ENCODE measurements around the gene DNM3. TPM values are rescaled to one million over a fixed set of nuclear protein-coding genes. Genes with fewer than 3 reads are reported as not detected.

The DNM3 gene
- total and polyA plus RNA-seq, 2 experiments from 2014 or later, result 0.11 to 1.4 TPM

DNA sequence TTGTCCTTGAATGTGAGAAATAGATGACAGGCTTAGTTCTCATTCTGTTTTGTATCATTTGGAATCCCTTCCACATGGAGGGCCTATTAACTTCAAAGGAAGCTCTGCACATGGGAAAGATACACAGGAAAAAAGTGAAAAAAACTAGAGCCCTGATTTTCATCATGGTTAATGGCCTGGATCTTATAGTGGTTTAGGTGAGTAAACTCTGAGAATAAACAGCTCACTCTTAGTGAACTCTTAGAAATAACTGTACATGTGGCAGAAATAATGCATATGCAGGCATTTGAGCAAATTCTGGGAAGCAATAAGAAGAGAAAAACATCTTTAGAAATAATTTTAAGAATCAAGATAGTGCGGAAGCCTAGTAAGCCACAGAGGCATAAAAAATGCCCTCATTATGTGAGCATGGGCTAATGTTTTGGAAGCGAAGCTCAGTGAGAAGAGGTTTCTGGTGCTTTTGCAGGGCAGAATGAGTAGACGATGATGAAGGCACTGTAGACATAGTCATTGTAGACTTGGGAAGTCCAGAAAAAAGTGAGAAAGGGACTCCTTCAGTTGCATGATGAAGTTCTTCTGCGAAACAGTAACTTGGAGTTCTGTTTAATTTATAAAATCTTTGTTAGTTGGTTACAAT, 279.9 kb downstream of the DNM3 start:
- H3K4me2 ChIP-seq (ENCODE audit: unreplicated experiment), result no peak overlapping the region
- no peaks in the 10 kb centered on the region for H3K9me3 ChIP-seq (ENCODE audit: low read depth)

DNA sequence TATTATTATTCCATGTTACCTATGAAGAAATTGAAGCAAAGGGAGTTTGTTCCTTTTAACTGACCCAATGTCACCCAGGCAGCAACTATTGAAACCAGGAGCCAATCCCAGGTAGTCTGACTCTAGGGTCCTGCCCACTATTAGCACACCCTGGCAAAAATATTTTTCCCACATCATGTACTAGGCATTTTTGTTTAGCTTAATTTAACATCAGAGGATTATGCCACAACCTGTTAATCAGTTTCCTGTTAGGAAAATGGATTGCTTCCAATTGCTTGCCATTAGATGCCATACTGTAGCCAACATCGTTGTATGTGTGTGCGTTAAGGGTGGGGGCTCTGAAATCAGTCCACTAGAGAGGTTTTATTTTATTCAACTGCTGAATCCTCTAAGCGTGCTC, 281.1 kb downstream of the DNM3 start:
- in situ Hi-C loops (cut with MboI), result no loop called here
- Histone ChIP-seq H3K36me3 (ENCODE audit: low read depth) (no peaks in the 10 kb centered on the region), H3F3A (ENCODE audit: insufficient read depth) (no peaks in the 10 kb centered on the region), H3K9me3 (ENCODE audit: low read depth) (no peaks in the 10 kb centered on the region), H3K9ac (no peak overlapping the region), H3K27ac (no peak overlapping the region), H3K9me2 (ENCODE audit: insufficient read depth) (peaks cover 5% of the 10 kb centered on the region; the same call in 1 of the 2 replicates), H3K4me3 (no peak overlapping the region), H2AFZ (no peak overlapping the region), H4K20me1 (ENCODE audit: insufficient read depth) (no peaks in the 10 kb centered on the region), H3K79me2 (ENCODE audit: insufficient read depth) (no peaks in the 10 kb centered on the region), H3K27me3 (replicated peaks; ENCODE audit: insufficient read depth) (no peaks in the 10 kb centered on the region), H3K4me2 (ENCODE audit: unreplicated experiment) (no peak overlapping the region), H3K4me1 (ENCODE audit: insufficient read depth) (no peaks in the 10 kb centered on the region)
- 80 to 84% methylated on average over 3 of the region's 3 CpGs for WGBS, 2 experiments (ENCODE audit: low coverage in 1 of 2, low lambda C conversion rate in 2 of 2, missing lambda C conversion rate in 2 of 2)
- DNase-seq, result no peak
- TF ChIP-seq EZH2phosphoT487 (IDR thresholded peaks at IDR 0.05; ENCODE audit: insufficient read depth, low read depth) (no peak), EZH2 (IDR thresholded peaks at IDR 0.05; ENCODE audit: insufficient read depth, poor library complexity, severe bottlenecking) (no peak)

More for the DNA sequence above, 279.9 kb downstream of the DNM3 start:
- Histone ChIP-seq H3K9me2 (ENCODE audit: insufficient read depth) (peaks cover 5% of the 10 kb centered on the region; the same call in 1 of the 2 replicates), H3K79me2 (ENCODE audit: insufficient read depth) (no peaks in the 10 kb centered on the region), H3K27me3 (replicated peaks; ENCODE audit: insufficient read depth) (no peaks in the 10 kb centered on the region), H2AFZ (no peak overlapping the region), H3K36me3 (ENCODE audit: low read depth) (no peaks in the 10 kb centered on the region), H3K4me1 (ENCODE audit: insufficient read depth) (no peaks in the 10 kb centered on the region), H3F3A (ENCODE audit: insufficient read depth) (no peaks in the 10 kb centered on the region), H4K20me1 (ENCODE audit: insufficient read depth) (no peaks in the 10 kb centered on the region), H3K9ac (no peak overlapping the region), H3K4me3 (no peak overlapping the region), H3K27ac (no peak overlapping the region)
- TF ChIP-seq EZH2phosphoT487 (IDR thresholded peaks at IDR 0.05; ENCODE audit: insufficient read depth, low read depth) (no peak), EZH2 (IDR thresholded peaks at IDR 0.05; ENCODE audit: insufficient read depth, poor library complexity, severe bottlenecking) (no peak)
- DNase-seq, result no peak
- in situ Hi-C loops (cut with MboI), result no loop called here
- WGBS, 2 experiments (ENCODE audit: low coverage in 1 of 2, low lambda C conversion rate in 2 of 2, missing lambda C conversion rate in 2 of 2), result 94 to 97% methylated on average over 4 of the region's 4 CpGs

DNA sequence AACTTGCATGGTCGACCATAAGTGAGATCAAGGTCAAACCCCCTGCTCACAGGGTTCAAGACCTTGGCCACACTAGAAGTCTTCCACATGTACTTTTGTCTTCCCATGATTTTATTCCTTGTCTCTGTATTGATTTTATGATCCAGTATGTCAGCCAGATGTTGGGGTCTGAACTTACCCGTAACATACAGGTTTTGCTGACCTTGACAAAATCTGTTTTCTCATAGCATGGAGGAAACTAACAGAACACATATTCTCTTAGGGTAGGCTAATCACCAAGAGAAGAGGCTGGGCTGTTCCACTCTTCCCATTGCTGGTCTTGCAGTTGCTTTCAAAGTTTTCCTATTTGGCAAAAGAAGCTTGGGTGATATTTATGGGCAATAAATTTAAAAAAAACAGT, 284.0 kb downstream of the DNM3 start:
- Histone ChIP-seq H3K36me3 (ENCODE audit: low read depth) (no peaks in the 10 kb centered on the region), H3K9ac (no peak overlapping the region), H3K4me3 (no peak overlapping the region), H3K4me1 (ENCODE audit: insufficient read depth) (no peaks in the 10 kb centered on the region), H3K27me3 (replicated peaks; ENCODE audit: insufficient read depth) (no peaks in the 10 kb centered on the region), H4K20me1 (ENCODE audit: insufficient read depth) (no peaks in the 10 kb centered on the region), H3K9me3 (ENCODE audit: low read depth) (no peaks in the 10 kb centered on the region), H3K27ac (no peak overlapping the region), H3K4me2 (ENCODE audit: unreplicated experiment) (no peak overlapping the region), H2AFZ (no peak overlapping the region), H3F3A (ENCODE audit: insufficient read depth) (no peaks in the 10 kb centered on the region), H3K9me2 (ENCODE audit: insufficient read depth) (peaks cover 5% of the 10 kb centered on the region; the same call in 1 of the 2 replicates), H3K79me2 (ENCODE audit: insufficient read depth) (no peaks in the 10 kb centered on the region)
- in situ Hi-C loops (cut with MboI), result no loop called here
- WGBS, 2 experiments (ENCODE audit: low coverage in 1 of 2, low lambda C conversion rate in 2 of 2, missing lambda C conversion rate in 2 of 2), result 64 to 68% methylated on average over 2 of the region's 2 CpGs
- TF ChIP-seq EZH2 (IDR thresholded peaks at IDR 0.05; ENCODE audit: insufficient read depth, poor library complexity, severe bottlenecking) (no peak), EZH2phosphoT487 (IDR thresholded peaks at IDR 0.05; ENCODE audit: insufficient read depth, low read depth) (no peak)
- no peak for DNase-seq

DNA sequence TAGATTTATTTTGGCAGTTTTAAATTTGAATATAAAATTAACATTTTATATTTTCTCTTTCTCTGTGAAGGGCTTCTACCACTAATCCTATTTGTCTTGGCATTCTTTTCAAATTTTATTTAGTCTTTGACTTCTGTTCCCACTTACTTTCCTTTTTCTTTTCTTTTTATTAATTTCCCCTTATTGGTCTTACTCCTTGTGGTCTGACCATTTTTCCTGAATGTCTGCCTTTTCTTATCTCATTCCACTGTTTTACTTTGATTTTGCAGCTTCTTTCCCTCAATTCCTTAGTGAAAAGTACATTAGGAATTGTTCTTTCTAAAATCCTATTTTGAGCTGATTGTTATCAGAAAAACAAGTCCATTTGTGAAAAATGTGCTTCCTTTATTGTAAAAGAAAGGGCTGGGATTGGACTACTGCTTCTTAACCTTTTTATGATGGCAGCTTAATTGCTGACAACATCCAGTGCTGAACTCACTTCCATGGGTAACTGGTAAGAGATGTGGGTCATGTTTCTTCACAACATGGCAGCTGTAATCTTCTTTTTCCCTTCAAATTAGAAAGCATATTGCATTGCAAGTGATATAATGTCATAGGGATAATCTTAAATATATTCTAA, 284.6 kb downstream of the DNM3 start:
- H2AFZ ChIP-seq, result no peak overlapping the region
- H3K9ac ChIP-seq, result no peak overlapping the region
- in situ Hi-C loops (cut with MboI), result no loop called here
- H3K79me2 ChIP-seq (ENCODE audit: insufficient read depth), result no peaks in the 10 kb centered on the region
- no peak overlapping the region for H3K27ac ChIP-seq
- H3K9me3 ChIP-seq (ENCODE audit: low read depth), result no peaks in the 10 kb centered on the region
- no peaks in the 10 kb centered on the region for H3K36me3 ChIP-seq (ENCODE audit: low read depth)
- no peaks in the 10 kb centered on the region for H3K27me3 ChIP-seq (replicated peaks; ENCODE audit: insufficient read depth)
- H3K4me1 ChIP-seq (ENCODE audit: insufficient read depth), result no peaks in the 10 kb centered on the region
- no peaks in the 10 kb centered on the region for H3F3A ChIP-seq (ENCODE audit: insufficient read depth)
- no peaks in the 10 kb centered on the region for H4K20me1 ChIP-seq (ENCODE audit: insufficient read depth)
- no peak overlapping the region for H3K4me3 ChIP-seq
- no peak for DNase-seq
- H3K4me2 ChIP-seq (ENCODE audit: unreplicated experiment), result no peak overlapping the region
- peaks cover 5% of the 10 kb centered on the region; the same call in 1 of the 2 replicates for H3K9me2 ChIP-seq (ENCODE audit: insufficient read depth)
- no peak for TF ChIP-seq EZH2phosphoT487 (IDR thresholded peaks at IDR 0.05; ENCODE audit: insufficient read depth, low read depth)
- TF ChIP-seq EZH2 (IDR thresholded peaks at IDR 0.05; ENCODE audit: insufficient read depth, poor library complexity, severe bottlenecking), result no peak

All from GM23248 (cell line).